ENCODE measurements around the gene LASP1. TPM values are rescaled to one million over a fixed set of nuclear protein-coding genes. Genes with fewer than 3 reads are reported as not detected.

Gene LASP1
- total and polyA plus RNA-seq, 2 experiments from 2014 or later = 48.7 to 173 TPM

- Histone ChIP-seq H3K9me2 (ENCODE audit: insufficient read depth) (no peaks in the 10 kb centered on the region), H2AFZ (peak overlapping the region; percentile 39; the same call in 1 of the 2 replicates), H4K20me1 (replicated peaks; ENCODE audit: insufficient read depth) (no peaks in the 10 kb centered on the region), H3K79me2 (replicated peaks; ENCODE audit: insufficient read depth) (no peaks in the 10 kb centered on the region), H3K36me3 (ENCODE audit: insufficient read depth) (no peaks in the 10 kb centered on the region), H3K4me1 (ENCODE audit: insufficient read depth) (peaks cover 6% of the 10 kb centered on the region; the same call in 1 of the 2 replicates), H3F3A (replicated peaks; ENCODE audit: low read depth) (no peaks in the 10 kb centered on the region), H3K4me2 (no peak overlapping the region), H3K27ac (ENCODE audit: low read depth) (no peak overlapping the region), H3K4me3 (no peak overlapping the region), H3K27me3 (ENCODE audit: insufficient read depth) (no peaks in the 10 kb centered on the region)
- H3K27me3 Mint-ChIP-seq (ENCODE audit: insufficient read depth, low read depth, poor library complexity) = peaks cover 2% of the 10 kb centered on the region
- H3K36me3 Mint-ChIP-seq (ENCODE audit: low read depth) = no peaks in the 10 kb centered on the region
- TF ChIP-seq JUNB (IDR thresholded peaks at IDR 0.05; ENCODE audit: unreplicated experiment) = no peak
- TF ChIP-seq REST (IDR thresholded peaks at IDR 0.05; ENCODE audit: unreplicated experiment) = no peak
- no peak for TF ChIP-seq ETS1 (IDR thresholded peaks at IDR 0.05)
- no peak for TF ChIP-seq ZNF331 (CRISPR knock-in tag; IDR thresholded peaks at IDR 0.05; ENCODE audit: low read depth)
- TF ChIP-seq POLR2AphosphoS5 (IDR thresholded peaks at IDR 0.05; ENCODE audit: low read depth) = no peak
- TF ChIP-seq, protein P1, sequence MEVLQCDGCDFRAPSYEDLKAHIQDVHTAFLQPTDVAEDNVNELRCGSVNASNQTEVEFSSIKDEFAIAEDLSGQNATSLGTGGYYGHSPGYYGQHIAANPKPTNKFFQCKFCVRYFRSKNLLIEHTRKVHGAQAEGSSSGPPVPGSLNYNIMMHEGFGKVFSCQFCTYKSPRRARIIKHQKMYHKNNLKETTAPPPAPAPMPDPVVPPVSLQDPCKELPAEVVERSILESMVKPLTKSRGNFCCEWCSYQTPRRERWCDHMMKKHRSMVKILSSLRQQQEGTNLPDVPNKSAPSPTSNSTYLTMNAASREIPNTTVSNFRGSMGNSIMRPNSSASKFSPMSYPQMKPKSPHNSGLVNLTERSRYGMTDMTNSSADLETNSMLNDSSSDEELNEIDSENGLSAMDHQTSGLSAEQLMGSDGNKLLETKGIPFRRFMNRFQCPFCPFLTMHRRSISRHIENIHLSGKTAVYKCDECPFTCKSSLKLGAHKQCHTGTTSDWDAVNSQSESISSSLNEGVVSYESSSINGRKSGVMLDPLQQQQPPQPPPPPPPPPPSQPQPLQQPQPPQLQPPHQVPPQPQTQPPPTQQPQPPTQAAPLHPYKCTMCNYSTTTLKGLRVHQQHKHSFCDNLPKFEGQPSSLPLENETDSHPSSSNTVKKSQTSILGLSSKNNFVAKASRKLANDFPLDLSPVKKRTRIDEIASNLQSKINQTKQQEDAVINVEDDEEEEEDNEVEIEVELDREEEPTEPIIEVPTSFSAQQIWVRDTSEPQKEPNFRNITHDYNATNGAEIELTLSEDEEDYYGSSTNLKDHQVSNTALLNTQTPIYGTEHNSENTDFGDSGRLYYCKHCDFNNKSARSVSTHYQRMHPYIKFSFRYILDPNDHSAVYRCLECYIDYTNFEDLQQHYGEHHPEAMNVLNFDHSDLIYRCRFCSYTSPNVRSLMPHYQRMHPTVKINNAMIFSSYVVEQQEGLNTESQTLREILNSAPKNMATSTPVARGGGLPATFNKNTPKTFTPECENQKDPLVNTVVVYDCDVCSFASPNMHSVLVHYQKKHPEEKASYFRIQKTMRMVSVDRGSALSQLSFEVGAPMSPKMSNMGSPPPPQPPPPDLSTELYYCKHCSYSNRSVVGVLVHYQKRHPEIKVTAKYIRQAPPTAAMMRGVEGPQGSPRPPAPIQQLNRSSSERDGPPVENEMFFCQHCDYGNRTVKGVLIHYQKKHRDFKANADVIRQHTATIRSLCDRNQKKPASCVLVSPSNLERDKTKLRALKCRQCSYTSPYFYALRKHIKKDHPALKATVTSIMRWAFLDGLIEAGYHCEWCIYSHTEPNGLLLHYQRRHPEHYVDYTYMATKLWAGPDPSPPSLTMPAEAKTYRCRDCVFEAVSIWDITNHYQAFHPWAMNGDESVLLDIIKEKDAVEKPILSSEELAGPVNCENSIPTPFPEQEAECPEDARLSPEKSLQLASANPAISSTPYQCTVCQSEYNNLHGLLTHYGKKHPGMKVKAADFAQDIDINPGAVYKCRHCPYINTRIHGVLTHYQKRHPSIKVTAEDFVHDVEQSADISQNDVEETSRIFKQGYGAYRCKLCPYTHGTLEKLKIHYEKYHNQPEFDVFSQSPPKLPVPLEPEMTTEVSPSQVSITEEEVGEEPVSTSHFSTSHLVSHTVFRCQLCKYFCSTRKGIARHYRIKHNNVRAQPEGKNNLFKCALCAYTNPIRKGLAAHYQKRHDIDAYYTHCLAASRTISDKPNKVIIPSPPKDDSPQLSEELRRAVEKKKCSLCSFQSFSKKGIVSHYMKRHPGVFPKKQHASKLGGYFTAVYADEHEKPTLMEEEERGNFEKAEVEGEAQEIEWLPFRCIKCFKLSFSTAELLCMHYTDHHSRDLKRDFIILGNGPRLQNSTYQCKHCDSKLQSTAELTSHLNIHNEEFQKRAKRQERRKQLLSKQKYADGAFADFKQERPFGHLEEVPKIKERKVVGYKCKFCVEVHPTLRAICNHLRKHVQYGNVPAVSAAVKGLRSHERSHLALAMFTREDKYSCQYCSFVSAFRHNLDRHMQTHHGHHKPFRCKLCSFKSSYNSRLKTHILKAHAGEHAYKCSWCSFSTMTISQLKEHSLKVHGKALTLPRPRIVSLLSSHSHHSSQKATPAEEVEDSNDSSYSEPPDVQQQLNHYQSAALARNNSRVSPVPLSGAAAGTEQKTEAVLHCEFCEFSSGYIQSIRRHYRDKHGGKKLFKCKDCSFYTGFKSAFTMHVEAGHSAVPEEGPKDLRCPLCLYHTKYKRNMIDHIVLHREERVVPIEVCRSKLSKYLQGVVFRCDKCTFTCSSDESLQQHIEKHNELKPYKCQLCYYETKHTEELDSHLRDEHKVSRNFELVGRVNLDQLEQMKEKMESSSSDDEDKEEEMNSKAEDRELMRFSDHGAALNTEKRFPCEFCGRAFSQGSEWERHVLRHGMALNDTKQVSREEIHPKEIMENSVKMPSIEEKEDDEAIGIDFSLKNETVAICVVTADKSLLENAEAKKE (CRISPR knock-in tag; IDR thresholded peaks at IDR 0.05) = no peak
- no peak for TF ChIP-seq NANOG (IDR thresholded peaks at IDR 0.05; ENCODE audit: borderline replicate concordance)
- no peak for TF ChIP-seq CTCF (conservative IDR thresholded peaks at IDR 0.05; ENCODE audit: low read depth in 2 of 2)
- no peak for TF ChIP-seq ZNF114 (CRISPR knock-in tag; IDR thresholded peaks at IDR 0.05)
- TF ChIP-seq STAT1 (IDR thresholded peaks at IDR 0.05; ENCODE audit: unreplicated experiment) = no peak
- TF ChIP-seq EZH2phosphoT487 (IDR thresholded peaks at IDR 0.05; ENCODE audit: unreplicated experiment) = no peak
- no peak for TF ChIP-seq EZH2 (IDR thresholded peaks at IDR 0.05; ENCODE audit: low read depth, unreplicated experiment)
- no peak overlapping the region for H3K27ac Mint-ChIP-seq
- ATAC-seq (no peak), DNase-seq (ENCODE audit: low spot score) (no peak)
- H3K4me3 Mint-ChIP-seq = no peak overlapping the region
- H3K9me3 Mint-ChIP-seq = no peaks in the 10 kb centered on the region
- peaks cover 5% of the 10 kb centered on the region for H3K4me1 Mint-ChIP-seq
These were observed 70.1 kb downstream of the LASP1 start for GRCh38 chr17:38939987-38940386.

Data from GM23338 (cell line).